Liver (tissue), 9 donors: ENCODE results near the gene LIMCH1. TPM values are rescaled to one million over a fixed set of nuclear protein-coding genes. Genes with fewer than 3 reads are reported as not detected.

ENCODE experiments used
- DNase-seq: peaks from one replicate; pipeline ENCODE4 v3.0.0-alpha.2; 2017; ENCODE audit warnings: low spot score
- H3K27ac ChIP-seq, 2 donors: one replicate each; pipeline ENCODE4 v1.7.0; 2013; ENCODE audit warnings: inconsistent platforms in 2 of 2, low read length in 2 of 2, control low read depth in 1 of 2, low read depth in 1 of 2, mild to moderate bottlenecking in 1 of 2
- H3K27me3 ChIP-seq, 4 donors: one replicate each; pipeline versions ENCODE4 v1.6.1 to v1.7.0; 2013; ENCODE audit warnings: low read length in 3 of 4, inconsistent platforms in 1 of 4, mild to moderate bottlenecking in 1 of 4, moderate library complexity in 1 of 4; ENCODE audit not compliant: control insufficient read depth in 4 of 4, insufficient read depth in 4 of 4
- H3K36me3 ChIP-seq, 4 donors: one replicate each; pipeline versions ENCODE4 v1.6.1 to v1.7.0; 2013; ENCODE audit warnings: low read length in 3 of 4, mild to moderate bottlenecking in 3 of 4, low read depth in 1 of 4, moderate library complexity in 1 of 4; ENCODE audit not compliant: control insufficient read depth in 4 of 4, insufficient read depth in 3 of 4
- H3K4me1 ChIP-seq, 4 donors: one replicate each; pipeline versions ENCODE4 v1.6.1 to v1.7.0; 2013; ENCODE audit warnings: low read length in 3 of 4, mild to moderate bottlenecking in 3 of 4, moderate library complexity in 1 of 4; ENCODE audit not compliant: control insufficient read depth in 4 of 4, insufficient read depth in 4 of 4
- H3K4me3 ChIP-seq, 3 donors: one replicate each; pipeline versions ENCODE4 v1.6.1 to v1.7.0; 2013; ENCODE audit warnings: low read length in 3 of 3, control low read depth in 1 of 3, low read depth in 1 of 3, mild to moderate bottlenecking in 1 of 3
- H3K9ac ChIP-seq, 2 donors: one replicate each; pipeline ENCODE4 v1.7.0; 2013; ENCODE audit warnings: low read length in 2 of 2, mild to moderate bottlenecking in 2 of 2, moderate library complexity in 2 of 2, control low read depth in 1 of 2, low read depth in 1 of 2
- H3K9me3 ChIP-seq, 4 donors: one replicate each; pipeline versions ENCODE4 v1.6.1 to v1.7.0; 2013; ENCODE audit warnings: low read length in 3 of 4; ENCODE audit not compliant: control insufficient read depth in 4 of 4
- CTCF ChIP-seq: fragments of 150-350 bp; IDR thresholded peaks from 2 replicates; pipeline ENCODE4 v1.5.1; 2017; ENCODE audit warnings: improper control_type of control experiment, low read depth, low read length; ENCODE audit not compliant: missing input control
- EGR1 ChIP-seq, 2 donors: IDR thresholded peaks; 2 replicates each; pipeline ENCODE4 v1.6.1; 2016 to 2018; ENCODE audit warnings: antibody characterized with exemption in 2 of 2, low read depth in 2 of 2
- FOXA1 ChIP-seq: IDR thresholded peaks from 2 replicates; pipeline ENCODE4 v1.6.1; 2016; ENCODE audit warnings: antibody characterized with exemption
- FOXA2 ChIP-seq: IDR thresholded peaks from 2 replicates; pipeline ENCODE4 v1.6.1; 2016; ENCODE audit warnings: antibody characterized with exemption
- GABPA ChIP-seq, 2 donors: IDR thresholded peaks in 1 of 2; conservative IDR thresholded peaks in 1 of 2; 2 replicates each; pipeline ENCODE4 v1.6.1; 2016; ENCODE audit warnings: antibody characterized with exemption in 2 of 2, mild to moderate bottlenecking in 1 of 2, moderate library complexity in 1 of 2
- HNF4A ChIP-seq, 2 donors: conservative IDR thresholded peaks; 2 replicates each; pipeline ENCODE4 v1.6.1; 2016; ENCODE audit warnings: antibody characterized with exemption in 2 of 2, mild to moderate bottlenecking in 2 of 2
- HNF4G ChIP-seq: IDR thresholded peaks from 2 replicates; pipeline ENCODE4 v1.6.1; 2016; ENCODE audit warnings: antibody characterized with exemption
- JUND ChIP-seq, 2 donors: IDR thresholded peaks; 2 replicates each; pipeline ENCODE4 v1.6.1; 2016; ENCODE audit warnings: antibody characterized with exemption in 2 of 2
- MAX ChIP-seq: IDR thresholded peaks from 2 replicates; pipeline ENCODE4 v1.6.1; 2016; ENCODE audit warnings: antibody characterized with exemption
- NR2F2 ChIP-seq: IDR thresholded peaks from 2 replicates; pipeline ENCODE4 v1.6.1; 2016; ENCODE audit warnings: antibody characterized with exemption
- RAD21 ChIP-seq, 2 donors: IDR thresholded peaks; 2 replicates each; pipeline ENCODE4 v1.6.1; 2016; ENCODE audit warnings: antibody characterized with exemption in 2 of 2, mild to moderate bottlenecking in 2 of 2
- RXRA ChIP-seq, 2 donors: IDR thresholded peaks; 2 replicates each; pipeline ENCODE4 v1.6.1; 2017 to 2018; ENCODE audit warnings: antibody characterized with exemption in 2 of 2, mild to moderate bottlenecking in 1 of 2
- SP1 ChIP-seq: IDR thresholded peaks from 2 replicates; pipeline ENCODE4 v1.6.1; 2018; ENCODE audit warnings: antibody characterized with exemption, mild to moderate bottlenecking
- TAF1 ChIP-seq: conservative IDR thresholded peaks from 2 replicates; pipeline ENCODE4 v1.6.1; 2016; ENCODE audit warnings: antibody characterized with exemption, mild to moderate bottlenecking
- YY1 ChIP-seq: IDR thresholded peaks from 2 replicates; pipeline ENCODE4 v1.6.1; 2016; ENCODE audit warnings: antibody characterized with exemption, mild to moderate bottlenecking
- ZBTB33 ChIP-seq: IDR thresholded peaks from 2 replicates; pipeline ENCODE4 v1.6.1; 2016; ENCODE audit warnings: antibody characterized with exemption
- WGBS: extraction: QIAGEN DNeasy Blood & Tissue Kit; methylation state at CpG from one replicate; pipeline ENCODE4 v1.1.7; 2013; 5-methylcytosine and 5-hydroxymethylcytosine counted together
- polyA plus RNA-seq, 2 donors: library from polyadenylated mRNA; stranded (reverse) in 1 of 2; unstranded in 1 of 2; fragments of 200-250 nt in 1 of 2; fragments of >200 nt in 1 of 2; fragmentation: Nextera tagmentation in 1 of 2; extraction: Ambion mirVana in 1 of 2; gene quantifications; one replicate each; pipeline versions ENCODE4 v1.2.1 to v1.2.3, GENCODE V29; 2013 to 2015
- total RNA-seq, 2 donors: library from RNA; depleted of rRNA; stranded (reverse); fragments of >200 nt; gene quantifications; one replicate each; pipeline ENCODE4 v1.2.3, GENCODE V29; 2014
- TF ChIP-seq, protein P1 (sequence below): IDR thresholded peaks from 2 replicates; pipeline ENCODE4 v1.6.1; 2016; ENCODE audit warnings: antibody characterized with exemption, mild to moderate bottlenecking
- TF ChIP-seq, protein P2 (sequence below): IDR thresholded peaks from 2 replicates; pipeline ENCODE4 v1.6.1; 2016; ENCODE audit warnings: antibody characterized with exemption
- donor health status: healthy.
- donor health status: healthy.
- donor health status: healthy.
- donor health status: healthy.
- donor health status: healthy.

The LIMCH1 gene
- total and polyA plus RNA-seq, 4 donors = 2.0 to 30.6 (median 8.1) TPM

- TF ChIP-seq YY1 = no peak
These were observed 141.0 kb downstream of the LIMCH1 start (continued) for GRCh38 chr4:41678951-41679350.

DNA sequence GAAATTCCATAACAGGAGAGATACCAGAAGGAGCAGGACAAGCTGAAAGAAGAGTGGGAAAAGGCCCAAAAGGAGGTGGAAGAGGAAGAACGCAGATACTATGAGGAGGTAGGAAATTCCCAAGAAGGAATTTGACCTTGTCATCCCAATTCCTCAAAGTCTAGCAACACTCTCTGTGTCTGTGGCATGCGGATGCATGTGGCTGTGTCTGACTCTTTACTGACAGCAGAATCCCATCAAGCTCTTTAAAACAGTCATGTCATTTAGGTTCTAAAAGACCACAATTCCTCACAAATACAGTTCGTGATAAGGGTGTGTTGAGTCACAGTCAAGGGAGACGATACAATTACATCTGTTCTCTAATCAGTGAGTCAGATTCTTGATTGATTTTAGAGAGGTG, 142.0 kb downstream of the LIMCH1 start:
- no peaks in the 10 kb centered on the region for H3K9me3 ChIP-seq
- H3K4me3 ChIP-seq = no peak overlapping the region
- H3K27me3 ChIP-seq = no peaks in the 10 kb centered on the region
- WGBS = 87% methylated on average over 4 of the region's 4 CpGs
- H3K27ac ChIP-seq = no peak overlapping the region
- H3K36me3 ChIP-seq = peaks cover 0 to 5% (median 2%) of the 10 kb centered on the region in 4 donors
- TF ChIP-seq, protein P1, sequence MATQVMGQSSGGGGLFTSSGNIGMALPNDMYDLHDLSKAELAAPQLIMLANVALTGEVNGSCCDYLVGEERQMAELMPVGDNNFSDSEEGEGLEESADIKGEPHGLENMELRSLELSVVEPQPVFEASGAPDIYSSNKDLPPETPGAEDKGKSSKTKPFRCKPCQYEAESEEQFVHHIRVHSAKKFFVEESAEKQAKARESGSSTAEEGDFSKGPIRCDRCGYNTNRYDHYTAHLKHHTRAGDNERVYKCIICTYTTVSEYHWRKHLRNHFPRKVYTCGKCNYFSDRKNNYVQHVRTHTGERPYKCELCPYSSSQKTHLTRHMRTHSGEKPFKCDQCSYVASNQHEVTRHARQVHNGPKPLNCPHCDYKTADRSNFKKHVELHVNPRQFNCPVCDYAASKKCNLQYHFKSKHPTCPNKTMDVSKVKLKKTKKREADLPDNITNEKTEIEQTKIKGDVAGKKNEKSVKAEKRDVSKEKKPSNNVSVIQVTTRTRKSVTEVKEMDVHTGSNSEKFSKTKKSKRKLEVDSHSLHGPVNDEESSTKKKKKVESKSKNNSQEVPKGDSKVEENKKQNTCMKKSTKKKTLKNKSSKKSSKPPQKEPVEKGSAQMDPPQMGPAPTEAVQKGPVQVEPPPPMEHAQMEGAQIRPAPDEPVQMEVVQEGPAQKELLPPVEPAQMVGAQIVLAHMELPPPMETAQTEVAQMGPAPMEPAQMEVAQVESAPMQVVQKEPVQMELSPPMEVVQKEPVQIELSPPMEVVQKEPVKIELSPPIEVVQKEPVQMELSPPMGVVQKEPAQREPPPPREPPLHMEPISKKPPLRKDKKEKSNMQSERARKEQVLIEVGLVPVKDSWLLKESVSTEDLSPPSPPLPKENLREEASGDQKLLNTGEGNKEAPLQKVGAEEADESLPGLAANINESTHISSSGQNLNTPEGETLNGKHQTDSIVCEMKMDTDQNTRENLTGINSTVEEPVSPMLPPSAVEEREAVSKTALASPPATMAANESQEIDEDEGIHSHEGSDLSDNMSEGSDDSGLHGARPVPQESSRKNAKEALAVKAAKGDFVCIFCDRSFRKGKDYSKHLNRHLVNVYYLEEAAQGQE = no peak
- TF ChIP-seq NR2F2 = no peak
- no peak for TF ChIP-seq GABPA (IDR thresholded peaks at IDR 0.05 in 1 of 2, conservative IDR thresholded peaks at IDR 0.05 in 1 of 2)
- TF ChIP-seq SP1 = no peak
- TF ChIP-seq YY1 = no peak
- no peak for TF ChIP-seq RXRA (IDR thresholded peaks at IDR 0.05)
- TF ChIP-seq ZBTB33 = no peak
- TF ChIP-seq JUND (IDR thresholded peaks at IDR 0.05) = no peak
- no peak for TF ChIP-seq CTCF
- no peak for TF ChIP-seq MAX
- no peak for TF ChIP-seq HNF4G
- TF ChIP-seq HNF4A (conservative IDR thresholded peaks at IDR 0.05) = no peak
- TF ChIP-seq TAF1 = no peak
- TF ChIP-seq, protein P2, sequence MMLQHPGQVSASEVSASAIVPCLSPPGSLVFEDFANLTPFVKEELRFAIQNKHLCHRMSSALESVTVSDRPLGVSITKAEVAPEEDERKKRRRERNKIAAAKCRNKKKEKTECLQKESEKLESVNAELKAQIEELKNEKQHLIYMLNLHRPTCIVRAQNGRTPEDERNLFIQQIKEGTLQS = no peak
- no peak for TF ChIP-seq EGR1 (IDR thresholded peaks at IDR 0.05; ENCODE audit: low read depth in 2 of 2)
- TF ChIP-seq FOXA1 = no peak
- no peak for TF ChIP-seq FOXA2
- TF ChIP-seq RAD21 (IDR thresholded peaks at IDR 0.05) = no peak
- DNase-seq = no peak
- no peak overlapping the region for H3K9ac ChIP-seq
- H3K4me1 ChIP-seq = no peaks in the 10 kb centered on the region
